Panc1 (cell line): ENCODE measurements around the gene TMEM163.

Experiments used
- CTCF ChIP-seq: fragments of 450-650 bp; IDR thresholded peaks from 2 replicates; pipeline ENCODE4 v1.5.1; 2017; ENCODE audit warnings: mild to moderate bottlenecking
- POLR2AphosphoS5 ChIP-seq: IDR thresholded peaks from 2 replicates; pipeline ENCODE4 v1.6.1; 2012; ENCODE audit warnings: mild to moderate bottlenecking, low read depth, low read length, moderate library complexity
- REST ChIP-seq, 2 experiments: IDR thresholded peaks; 2 replicates each; pipeline ENCODE4 v1.6.1; 2011 to 2012; ENCODE audit warnings: low read depth in 2 of 2, control low read depth in 1 of 2, low read length in 1 of 2, mild to moderate bottlenecking in 1 of 2, moderate library complexity in 1 of 2; ENCODE audit not compliant: insufficient read depth in 1 of 2
- SIN3A ChIP-seq: IDR thresholded peaks from 2 replicates; pipeline ENCODE4 v1.6.1; 2012; ENCODE audit warnings: low read depth, mild to moderate bottlenecking, low read length, moderate library complexity, borderline replicate concordance; ENCODE audit not compliant: insufficient read depth
- TCF7L2 ChIP-seq: IDR thresholded peaks from 2 replicates; pipeline ENCODE4 v1.6.1; 2011; ENCODE audit warnings: mild to moderate bottlenecking, low read depth, low read length, inconsistent platforms

- no peak for TF ChIP-seq SIN3A
- no peak for TF ChIP-seq POLR2AphosphoS5
- TF ChIP-seq CTCF, result no peak
- TF ChIP-seq TCF7L2, result no peak
- TF ChIP-seq REST (IDR thresholded peaks at IDR 0.05; ENCODE audit: insufficient read depth in 1 of 2, low read depth in 2 of 2, low read length in 1 of 2), result no peak
These were observed 118.6 kb downstream of the TMEM163 start for GRCh38 chr2:134600208-134600607.
